ENCODE data around the gene MKNK1.

- TF ChIP-seq CTCF (conservative IDR thresholded peaks at IDR 0.05; ENCODE audit: low read length) (no peak), EZH2phosphoT487 (IDR thresholded peaks at IDR 0.05; ENCODE audit: borderline replicate concordance) (no peak)
Measured at GRCh38 chr1:46537651-46538050, 66.4 kb downstream of the MKNK1 start.
